IgD-negative memory B cell (primary cell): Measurements from ENCODE around the gene UBL3. TPM values are rescaled to one million over a fixed set of nuclear protein-coding genes. Genes with fewer than 3 reads are reported as not detected.

Experiments
- H3K27ac Mint-ChIP-seq, 3 donors: one replicate each; pipeline ENCODE4 v1.8.0; 2020 to 2022; ENCODE audit warnings: mild to moderate bottlenecking in 3 of 3, mixed read lengths in 3 of 3, moderate library complexity in 1 of 3
- H3K27me3 Mint-ChIP-seq: one replicate; pipeline ENCODE4 v1.8.0; 2021; ENCODE audit warnings: mixed read lengths
- H3K36me3 Mint-ChIP-seq: one replicate; pipeline ENCODE4 v1.8.0; 2020; ENCODE audit warnings: mild to moderate bottlenecking, mixed read lengths
- H3K4me1 Mint-ChIP-seq, 3 donors: one replicate each; pipeline ENCODE4 v1.8.0; 2020 to 2022; ENCODE audit warnings: mixed read lengths in 3 of 3, mild to moderate bottlenecking in 1 of 3
- H3K4me3 Mint-ChIP-seq, 4 donors: one replicate each; pipeline ENCODE4 v1.8.0; 2020 to 2022; ENCODE audit warnings: mild to moderate bottlenecking in 4 of 4, mixed read lengths in 4 of 4, moderate library complexity in 3 of 4
- H3K9me3 Mint-ChIP-seq, 3 donors: one replicate each; pipeline ENCODE4 v1.8.0; 2020 to 2021; ENCODE audit warnings: mixed read lengths in 3 of 3, mild to moderate bottlenecking in 1 of 3
- polyA plus RNA-seq: library from polyadenylated mRNA; unstranded; fragments of 300-500 nt; fragmentation: Illumina TruSeq; gene quantifications from one replicate; pipeline ENCODE4 v1.2.3, GENCODE V29; 2021

UBL3 gene
- polyA plus RNA-seq, 1 donor from 2014 or later: 25.7 TPM

GRCh38 chr13:29808264-29808663, 42.2 kb downstream of the UBL3 start:
- Mint-ChIP-seq H3K4me1 (peaks cover 18 to 26% (median 25%) of the 10 kb centered on the region in 3 donors), H3K36me3 (no peaks in the 10 kb centered on the region), H3K27me3 (no peaks in the 10 kb centered on the region), H3K9me3 (no peaks in the 10 kb centered on the region), H3K4me3 (no peak overlapping the region), H3K27ac (no peak overlapping the region)

DNA sequence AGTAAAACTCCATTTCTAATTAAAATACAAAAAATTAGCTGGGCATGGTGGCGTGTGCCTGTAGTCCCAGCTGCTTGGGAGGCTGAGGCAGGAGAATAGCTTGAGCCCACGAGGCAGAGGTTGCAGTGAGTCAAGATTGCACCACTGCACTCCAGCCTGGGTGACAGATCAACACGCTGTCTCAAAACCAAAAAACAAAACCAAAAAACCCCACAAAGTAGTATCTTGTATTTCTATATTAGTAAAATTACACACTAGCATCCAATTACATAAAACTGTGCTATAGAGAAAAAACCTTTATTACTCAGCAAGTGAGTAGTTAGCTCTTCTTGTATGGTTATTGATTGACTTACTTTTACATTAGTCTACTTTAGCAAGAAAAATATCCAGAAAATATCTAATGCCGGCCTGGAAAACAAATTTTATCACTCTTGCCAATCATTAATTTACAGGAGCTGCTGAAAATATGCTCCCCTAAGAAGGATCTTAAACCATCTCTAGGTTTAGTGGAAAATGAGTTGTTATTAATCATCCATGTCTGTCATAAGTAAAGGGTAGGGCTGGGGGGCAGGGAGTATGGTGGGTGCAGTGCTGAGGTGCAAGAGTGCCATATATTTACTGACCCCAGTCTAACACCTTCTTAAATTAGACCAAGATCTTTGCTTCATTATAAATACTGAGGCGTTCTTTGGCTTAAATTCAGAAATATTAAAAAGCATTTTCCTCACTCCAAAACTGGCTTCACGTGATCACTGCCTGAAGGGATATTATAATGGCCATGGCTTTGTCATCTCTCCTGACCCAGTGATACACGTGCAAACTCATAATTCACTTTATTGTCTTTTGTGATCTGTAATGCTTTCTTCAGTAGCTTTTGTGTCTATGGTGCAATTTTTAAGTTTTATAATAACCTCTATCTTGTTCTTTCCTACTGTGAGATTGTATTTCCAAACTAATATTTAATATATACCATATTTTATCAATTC, 44.1 kb downstream of the UBL3 start:
- H3K4me3 Mint-ChIP-seq: peak overlapping the region in 1 of 4 donors; percentile 28
- H3K9me3 Mint-ChIP-seq: no peaks in the 10 kb centered on the region
- H3K27me3 Mint-ChIP-seq: no peaks in the 10 kb centered on the region
- H3K27ac Mint-ChIP-seq: no peak overlapping the region
- H3K4me1 Mint-ChIP-seq: peaks cover 16 to 20% (median 20%) of the 10 kb centered on the region in 3 donors
- H3K36me3 Mint-ChIP-seq: peaks cover 1% of the 10 kb centered on the region

DNA sequence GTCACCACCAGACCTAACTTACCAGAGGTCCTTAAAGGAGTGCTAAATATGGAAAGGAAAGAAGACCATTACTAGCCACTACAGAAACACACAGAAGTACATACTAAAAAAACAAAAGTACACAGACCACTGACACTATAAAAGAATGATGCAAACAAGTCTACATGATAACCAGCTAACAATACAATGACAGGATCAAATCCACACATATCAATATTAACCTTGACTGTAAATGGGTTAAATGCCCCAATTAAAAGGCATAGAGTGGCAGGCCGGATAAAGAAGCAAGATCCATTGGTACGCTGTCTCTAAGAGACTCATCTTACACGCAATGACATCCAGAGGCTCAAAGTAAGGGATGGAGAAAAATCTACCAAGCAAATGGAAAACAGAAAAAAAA, 47.2 kb downstream of the UBL3 start:
- H3K4me3 Mint-ChIP-seq: no peak overlapping the region
- H3K27me3 Mint-ChIP-seq: no peaks in the 10 kb centered on the region
- peaks cover 1% of the 10 kb centered on the region for H3K36me3 Mint-ChIP-seq
- H3K27ac Mint-ChIP-seq: no peak overlapping the region
- H3K4me1 Mint-ChIP-seq: peaks cover 6 to 10% (median 7%) of the 10 kb centered on the region in 3 donors
- H3K9me3 Mint-ChIP-seq: no peaks in the 10 kb centered on the region

- Mint-ChIP-seq H3K4me1 (peaks cover 7 to 10% (median 8%) of the 10 kb centered on the region in 3 donors), H3K4me3 (no peak overlapping the region), H3K27me3 (no peaks in the 10 kb centered on the region), H3K36me3 (peaks cover 1% of the 10 kb centered on the region), H3K9me3 (no peaks in the 10 kb centered on the region), H3K27ac (no peak overlapping the region)
Observed at GRCh38 chr13:29802621-29803020, 47.8 kb downstream of the UBL3 start.

DNA sequence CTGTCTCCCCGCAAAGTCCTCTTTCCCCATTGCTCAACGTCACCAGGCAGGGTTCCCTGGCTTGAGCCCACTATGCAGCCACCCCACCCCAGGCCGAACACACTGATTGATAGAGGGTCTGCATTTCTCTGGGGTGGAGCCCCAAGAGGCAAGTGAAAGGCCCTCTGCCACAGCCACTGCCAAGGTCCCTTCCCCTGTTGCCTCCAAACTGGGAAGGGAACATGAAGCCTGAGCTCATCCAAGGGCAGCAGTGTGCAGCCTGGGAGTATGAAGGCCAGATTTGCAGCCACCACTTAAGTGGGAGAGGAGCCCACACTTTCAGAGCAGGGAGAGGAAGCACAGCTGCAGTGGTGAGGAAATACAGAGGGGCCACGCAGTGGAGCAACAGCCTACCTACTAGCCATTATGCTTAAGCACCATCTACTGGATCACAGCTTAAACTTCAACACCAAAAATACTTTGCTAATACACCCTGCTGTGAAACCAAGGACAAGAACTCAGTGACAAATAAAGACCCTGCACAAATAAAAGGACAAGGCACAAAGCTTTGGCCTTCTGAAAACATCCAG, 48.6 kb downstream of the UBL3 start:
- no peaks in the 10 kb centered on the region for H3K9me3 Mint-ChIP-seq
- H3K4me1 Mint-ChIP-seq: peaks cover 5 to 8% (median 7%) of the 10 kb centered on the region in 3 donors
- no peaks in the 10 kb centered on the region for H3K27me3 Mint-ChIP-seq
- no peak overlapping the region for H3K4me3 Mint-ChIP-seq
- H3K27ac Mint-ChIP-seq: peak overlapping the region in 1 of 3 donors; percentile 56
- peaks cover 3% of the 10 kb centered on the region for H3K36me3 Mint-ChIP-seq

GRCh38 chr13:29801102-29801501, 49.3 kb downstream of the UBL3 start:
- Mint-ChIP-seq H3K36me3 (peaks cover 3% of the 10 kb centered on the region), H3K27ac (no peak overlapping the region), H3K27me3 (no peaks in the 10 kb centered on the region), H3K4me1 (peaks cover 5 to 7% (median 7%) of the 10 kb centered on the region in 3 donors), H3K4me3 (no peak overlapping the region), H3K9me3 (no peaks in the 10 kb centered on the region)

DNA sequence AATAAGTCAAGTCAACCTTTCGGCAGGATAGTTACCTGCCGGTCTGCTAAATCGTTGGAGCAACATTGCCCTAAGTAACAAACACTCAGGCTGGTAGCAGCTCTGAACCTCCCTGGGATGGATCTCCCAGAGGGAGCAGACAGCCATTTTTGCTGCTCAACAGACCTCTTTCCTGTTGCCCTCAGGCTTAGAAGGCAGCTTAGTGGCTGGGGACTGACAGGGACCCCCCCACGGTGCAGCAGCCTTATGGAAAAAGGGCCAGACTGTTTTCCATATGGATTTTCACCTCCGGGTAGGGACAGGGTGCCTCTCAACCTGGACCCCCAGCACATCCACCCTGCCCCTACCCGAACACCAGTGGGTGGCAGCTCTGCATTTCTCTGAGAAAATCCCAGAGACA, 49.7 kb downstream of the UBL3 start:
- no peak overlapping the region for H3K4me3 Mint-ChIP-seq
- H3K27me3 Mint-ChIP-seq: no peaks in the 10 kb centered on the region
- no peaks in the 10 kb centered on the region for H3K9me3 Mint-ChIP-seq
- peaks cover 5 to 7% (median 6%) of the 10 kb centered on the region in 3 donors for H3K4me1 Mint-ChIP-seq
- peaks cover 3% of the 10 kb centered on the region for H3K36me3 Mint-ChIP-seq
- H3K27ac Mint-ChIP-seq: no peak overlapping the region

DNA sequence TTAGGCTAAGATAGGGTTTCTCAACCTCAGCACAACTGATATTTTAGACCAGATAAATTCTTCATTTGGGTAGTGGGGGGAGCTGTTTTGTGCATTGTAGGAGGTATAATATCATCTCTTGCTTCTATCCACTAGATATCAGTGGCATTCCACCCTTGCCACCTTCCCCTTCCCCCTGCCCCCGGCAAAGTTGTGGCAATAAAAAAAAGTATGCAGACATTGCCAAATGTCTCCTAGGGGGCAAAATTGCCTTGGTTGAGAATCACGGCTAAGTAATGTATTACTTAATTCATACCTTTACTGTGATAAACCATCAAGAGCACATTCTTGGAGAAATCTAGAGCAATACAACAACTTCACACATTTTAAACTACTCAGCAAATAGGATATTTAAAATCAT, 51.4 kb downstream of the UBL3 start:
- H3K9me3 Mint-ChIP-seq: no peaks in the 10 kb centered on the region
- no peak overlapping the region for H3K4me3 Mint-ChIP-seq
- H3K4me1 Mint-ChIP-seq: peaks cover 10 to 11% (median 11%) of the 10 kb centered on the region in 3 donors
- H3K27ac Mint-ChIP-seq: no peak overlapping the region
- peaks cover 3% of the 10 kb centered on the region for H3K36me3 Mint-ChIP-seq
- H3K27me3 Mint-ChIP-seq: no peaks in the 10 kb centered on the region

GRCh38 chr13:29791997-29792780, 58.2 kb downstream of the UBL3 start:
- Mint-ChIP-seq H3K27me3 (no peaks in the 10 kb centered on the region), H3K4me1 (peaks cover 18 to 43% (median 36%) of the 10 kb centered on the region in 3 donors), H3K9me3 (no peaks in the 10 kb centered on the region), H3K36me3 (peaks cover 2% of the 10 kb centered on the region), H3K4me3 (no peak overlapping the region), H3K27ac (no peak overlapping the region)

- Mint-ChIP-seq H3K4me3 (no peak overlapping the region), H3K27ac (no peak overlapping the region), H3K4me1 (peaks cover 16 to 39% (median 33%) of the 10 kb centered on the region in 3 donors), H3K9me3 (no peaks in the 10 kb centered on the region), H3K36me3 (peaks cover 2% of the 10 kb centered on the region), H3K27me3 (no peaks in the 10 kb centered on the region)
Observed at GRCh38 chr13:29791508-29791907, 58.9 kb downstream of the UBL3 start.

GRCh38 chr13:29786698-29787097, 63.7 kb downstream of the UBL3 start:
- no peaks in the 10 kb centered on the region for H3K9me3 Mint-ChIP-seq
- no peak overlapping the region for H3K4me3 Mint-ChIP-seq
- peaks cover 2% of the 10 kb centered on the region for H3K36me3 Mint-ChIP-seq
- H3K27ac Mint-ChIP-seq: no peak overlapping the region
- H3K4me1 Mint-ChIP-seq: peaks cover 16 to 43% (median 31%) of the 10 kb centered on the region in 3 donors
- no peaks in the 10 kb centered on the region for H3K27me3 Mint-ChIP-seq

DNA sequence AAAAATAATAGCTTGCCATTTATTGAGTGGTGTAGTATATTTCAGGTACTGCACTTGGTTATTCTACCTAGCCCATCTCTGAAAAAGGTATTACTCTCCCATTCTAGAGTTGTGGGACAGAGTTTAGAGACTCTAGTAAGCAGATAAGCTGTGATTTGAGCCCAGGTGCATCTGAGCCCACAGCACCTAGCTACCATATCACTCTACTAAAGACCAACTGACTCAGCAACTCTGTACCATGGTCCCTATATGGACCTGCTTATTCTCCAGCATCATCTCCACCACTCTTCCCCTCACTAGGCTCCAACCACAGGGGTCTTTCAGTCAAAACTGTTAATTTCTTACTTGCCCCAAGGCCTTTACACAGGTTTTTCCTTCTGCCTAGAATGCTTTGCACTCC, 64.4 kb downstream of the UBL3 start:
- no peak overlapping the region for H3K27ac Mint-ChIP-seq
- H3K4me1 Mint-ChIP-seq: peaks cover 10 to 37% (median 25%) of the 10 kb centered on the region in 3 donors
- H3K36me3 Mint-ChIP-seq: peaks cover 2% of the 10 kb centered on the region
- no peaks in the 10 kb centered on the region for H3K27me3 Mint-ChIP-seq
- H3K4me3 Mint-ChIP-seq: no peak overlapping the region
- H3K9me3 Mint-ChIP-seq: no peaks in the 10 kb centered on the region

DNA sequence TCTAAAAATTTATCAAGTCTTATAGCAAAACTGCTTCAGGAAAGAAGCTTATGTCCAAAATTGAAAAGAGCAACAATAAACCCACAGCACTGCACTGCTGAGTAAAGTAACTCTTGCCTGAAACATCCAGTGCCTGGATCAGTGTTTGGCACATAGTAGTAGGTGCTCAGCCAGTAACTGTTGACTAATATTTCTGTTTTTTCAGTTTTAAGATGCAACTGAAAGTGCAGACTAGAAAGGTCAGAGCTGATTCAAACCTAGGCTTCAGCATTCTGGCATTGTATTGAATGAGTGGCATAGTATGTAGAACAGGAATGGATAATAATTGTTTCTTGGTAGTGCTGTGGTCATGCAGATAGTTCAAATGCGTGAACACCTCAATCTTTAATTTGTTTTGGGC, 67.6 kb downstream of the UBL3 start:
- no peaks in the 10 kb centered on the region for H3K27me3 Mint-ChIP-seq
- H3K4me3 Mint-ChIP-seq: no peak overlapping the region
- peaks cover 5 to 34% (median 18%) of the 10 kb centered on the region in 3 donors for H3K4me1 Mint-ChIP-seq
- no peaks in the 10 kb centered on the region for H3K36me3 Mint-ChIP-seq
- H3K9me3 Mint-ChIP-seq: no peaks in the 10 kb centered on the region
- H3K27ac Mint-ChIP-seq: no peak overlapping the region

- H3K4me1 Mint-ChIP-seq: peaks cover 0 to 12% (median 8%) of the 10 kb centered on the region in 3 donors
- no peaks in the 10 kb centered on the region for H3K27me3 Mint-ChIP-seq
- no peaks in the 10 kb centered on the region for H3K9me3 Mint-ChIP-seq
- H3K27ac Mint-ChIP-seq: no peak overlapping the region
- no peaks in the 10 kb centered on the region for H3K36me3 Mint-ChIP-seq
- H3K4me3 Mint-ChIP-seq: no peak overlapping the region
Observed at GRCh38 chr13:29774830-29775229, 75.6 kb downstream of the UBL3 start.

DNA sequence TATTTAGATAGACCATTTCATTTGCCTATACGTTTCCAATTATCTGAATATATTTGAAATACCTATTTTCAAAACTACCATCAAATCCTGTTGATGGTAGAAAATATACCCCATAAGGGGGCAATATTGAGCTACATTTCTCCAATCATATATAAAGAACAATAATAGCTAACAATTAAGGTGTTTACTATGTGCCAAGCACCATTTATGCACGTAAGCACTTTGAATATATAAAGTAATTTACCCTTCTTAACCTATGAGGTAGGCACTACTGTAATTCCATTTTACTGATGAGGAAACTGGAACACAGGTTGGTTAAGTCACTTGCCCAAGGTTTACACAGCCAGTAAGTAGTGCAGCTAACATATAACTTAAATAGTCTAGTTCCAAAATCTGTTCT, 79.2 kb downstream of the UBL3 start:
- Mint-ChIP-seq H3K27ac (no peak overlapping the region), H3K9me3 (no peaks in the 10 kb centered on the region), H3K36me3 (peaks cover 3% of the 10 kb centered on the region), H3K4me3 (no peak overlapping the region), H3K27me3 (no peaks in the 10 kb centered on the region), H3K4me1 (peaks cover 0 to 4% (median 0%) of the 10 kb centered on the region in 3 donors)
